Cardiac atrium fibroblast (primary cell): ENCODE data around the gene PSMA6. TPM values are rescaled to one million over a fixed set of nuclear protein-coding genes. Genes with fewer than 3 reads are reported as not detected.

ENCODE experiments used
- total RNA-seq: library from RNA; depleted of rRNA; stranded (reverse); fragments of >200 nt; gene quantifications from 2 replicates; pipeline ENCODE4 v1.2.3, GENCODE V29; 2015

Gene PSMA6
- 159 and 228 TPM in 2 replicates for total RNA-seq

DNA sequence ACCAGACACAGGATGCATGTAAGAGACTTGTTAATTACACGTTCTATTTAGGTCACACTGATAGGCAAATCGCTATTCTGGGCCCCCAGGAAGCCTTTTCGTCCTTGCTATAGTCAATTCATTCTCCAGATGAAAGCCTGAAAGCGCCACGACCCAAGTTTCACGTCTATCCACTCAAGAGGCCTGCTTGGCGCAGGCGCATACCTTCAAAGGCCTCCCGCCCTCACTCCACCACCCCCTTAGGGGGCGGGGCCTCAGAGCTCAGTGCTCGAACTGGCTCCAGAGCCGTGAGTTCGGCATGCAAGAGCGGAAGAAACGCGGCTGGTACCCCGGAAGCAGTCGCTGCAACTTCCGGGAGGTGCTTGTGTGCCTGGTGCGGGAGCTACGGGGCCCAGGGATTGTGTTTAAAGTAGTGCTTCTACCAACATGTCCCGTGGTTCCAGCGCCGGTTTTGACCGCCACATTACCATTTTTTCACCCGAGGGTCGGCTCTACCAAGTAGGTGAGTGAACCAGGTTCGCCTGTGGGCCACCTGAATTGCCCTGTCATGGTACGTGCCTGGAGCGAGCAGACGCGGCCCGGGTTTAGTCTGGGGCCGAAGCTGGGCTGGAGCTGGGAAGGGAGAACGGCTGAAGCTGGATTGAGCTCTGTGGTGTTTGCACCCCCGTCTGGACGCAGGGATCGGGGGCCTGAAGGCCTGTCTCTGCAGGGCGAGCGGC, at the start of gene PSMA6:
PSMA6 (plus strand) TSS at position 332 of the 719 bp plus-strand sequence; CDS start at position 427, 95 bp downstream.

Other genes starting within 250 kb of the PSMA6 start
- gene FAM177A1, start 246.1 kb upstream of the PSMA6 start, total RNA-seq = 41.9 and 48.4 TPM in 2 replicates
- gene PPP2R3C, start 170.4 kb upstream of the PSMA6 start, total RNA-seq = 29.4 and 30.3 TPM in 2 replicates
- 21.1 and 26.0 TPM in 2 replicates for gene PRORP, start 169.8 kb upstream of the PSMA6 start, total RNA-seq
- gene NFKBIA, start 112.4 kb downstream of the PSMA6 start, total RNA-seq = 43.1 and 117 TPM in 2 replicates
- gene INSM2, start 241.8 kb downstream of the PSMA6 start, total RNA-seq = not detected in 2 replicates